ENCODE measurements around the gene WBP4. TPM values are rescaled to one million over a fixed set of nuclear protein-coding genes. Genes with fewer than 3 reads are reported as not detected.

The WBP4 gene
- total RNA-seq, 2 experiments from 2014 or later = 6.9 to 7.4 TPM

GRCh38 chr13:41059456-41060081 lies 1.7 kb upstream of the WBP4 start:
- peak overlapping the region; percentile 98 for H3K27ac Mint-ChIP-seq
- no peaks in the 10 kb centered on the region for H3K9me3 Mint-ChIP-seq
- H3K4me1 Mint-ChIP-seq (ENCODE audit: low read depth) = peaks cover 75% of the 10 kb centered on the region
- Histone ChIP-seq H3K4me3 (ENCODE audit: low read length) (peak overlapping the region; percentile 74), H3K4me1 (ENCODE audit: insufficient read depth, low read length) (peaks cover 20% of the 10 kb centered on the region), H3K36me3 (ENCODE audit: insufficient read depth, low read length) (no peaks in the 10 kb centered on the region), H3K27ac (ENCODE audit: low read depth in 1 of 2, low read length in 2 of 2) (peak overlapping the region in 1 of 2 donors; percentile 86), H3K9me3 (ENCODE audit: control insufficient read depth in 1 of 2, insufficient read depth in 1 of 2, low read length in 2 of 2) (no peaks in the 10 kb centered on the region), H3K27me3 (ENCODE audit: control insufficient read depth in 1 of 2, insufficient read depth in 2 of 2, low read length in 2 of 2) (no peaks in the 10 kb centered on the region)
- ChIA-PET POLR2A (interaction anchor here (0.6 to 4.3 kb wide), 14 partner anchors 11 to 297 kb away, joined by 3 to 103 read pairs (median 4); partner anchors contain the start of genes ELF1 and KBTBD6), CTCF (interaction anchor here (0.7 to 2.9 kb wide), 7 partner anchors 34 to 163 kb away, joined by 3 to 13 read pairs (median 3); partner anchors contain the start of gene ELF1)
- ATAC-seq (ENCODE audit: poor library complexity) = no peak
- peaks cover 14% of the 10 kb centered on the region for H3K27me3 Mint-ChIP-seq
- peak overlapping the region; percentile 95 for H3K4me3 Mint-ChIP-seq
- intact Hi-C loops (cut with DNase I, micrococcal nuclease) = loop anchor here (2.0 to 10.0 kb wide), 9 partner anchors 41 to 1213 kb away; partner anchors contain the start of genes KBTBD6 (in 2 of the 2), AKAP11 (in 1 of the 2), ELF1 (in 1 of the 2) and KBTBD7 (in 1 of the 2)
- peaks cover 49% of the 10 kb centered on the region for H3K36me3 Mint-ChIP-seq (ENCODE audit: low read depth)
- no peak for TF ChIP-seq CTCF (IDR thresholded peaks at IDR 0.05)
- DNase-seq = no peak

DNA sequence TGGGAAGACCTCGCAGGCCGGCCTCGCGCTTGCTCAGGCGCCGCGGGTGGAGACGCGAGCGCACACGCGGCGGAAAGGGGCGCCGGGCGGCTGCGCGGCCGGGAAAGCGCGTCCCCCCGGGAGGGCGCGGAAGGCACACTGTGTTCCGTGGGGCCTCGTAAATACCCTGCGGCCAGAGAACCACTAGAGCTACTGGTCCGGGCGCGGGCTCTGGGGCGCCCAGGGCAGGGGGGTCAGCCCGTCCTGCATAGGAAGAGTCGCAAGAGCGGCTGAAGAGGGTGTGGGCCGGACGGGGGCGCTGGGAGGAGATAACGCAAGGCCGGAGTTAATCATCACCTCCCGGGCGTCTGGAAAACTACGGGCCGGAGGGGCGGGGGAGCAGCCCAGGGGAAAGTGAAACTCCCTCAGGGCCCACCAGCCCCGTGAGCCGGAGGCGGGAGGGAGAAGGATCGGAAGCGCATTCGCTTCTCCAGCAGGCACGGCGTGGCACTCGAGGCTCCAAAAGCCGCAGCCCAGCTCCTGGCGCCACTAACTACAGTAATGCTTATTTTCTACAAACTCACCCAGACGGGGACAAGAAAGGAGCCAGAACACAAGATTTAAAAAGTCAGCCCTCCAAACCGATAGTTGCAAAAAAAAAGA lies 1.1 kb upstream of the WBP4 start:
- TF ChIP-seq CTCF (IDR thresholded peaks at IDR 0.05) = no peak
- Histone ChIP-seq H3K4me1 (ENCODE audit: insufficient read depth, low read length) (peaks cover 14% of the 10 kb centered on the region), H3K27me3 (ENCODE audit: control insufficient read depth in 1 of 2, insufficient read depth in 2 of 2, low read length in 2 of 2) (no peaks in the 10 kb centered on the region), H3K36me3 (ENCODE audit: insufficient read depth, low read length) (peaks cover 4% of the 10 kb centered on the region), H3K27ac (ENCODE audit: low read depth in 1 of 2, low read length in 2 of 2) (peak overlapping the region; percentile 71 to 86), H3K9me3 (ENCODE audit: control insufficient read depth in 1 of 2, insufficient read depth in 1 of 2, low read length in 2 of 2) (no peaks in the 10 kb centered on the region), H3K4me3 (ENCODE audit: low read length) (peak overlapping the region; percentile 74)
- ATAC-seq (ENCODE audit: poor library complexity) = peak; percentile 39
- Mint-ChIP-seq H3K9me3 (no peaks in the 10 kb centered on the region), H3K4me3 (peak overlapping the region; percentile 95), H3K36me3 (ENCODE audit: low read depth) (peaks cover 56% of the 10 kb centered on the region), H3K4me1 (ENCODE audit: low read depth) (peaks cover 71% of the 10 kb centered on the region), H3K27ac (peak overlapping the region; percentile 98), H3K27me3 (peaks cover 14% of the 10 kb centered on the region)
- POLR2A ChIA-PET = interaction anchor here (0.6 to 4.3 kb wide), 39 partner anchors 10 to 593 kb away, joined by 3 to 103 read pairs (median 4); partner anchors contain the start of genes ELF1, KBTBD6, KBTBD7 and MTRF1
- CTCF ChIA-PET = interaction anchor here (0.6 to 2.9 kb wide), 8 partner anchors 35 to 465 kb away, joined by 3 to 13 read pairs (median 3); partner anchors contain the start of gene ELF1
- intact Hi-C loops (cut with DNase I, micrococcal nuclease) = loop anchor here (2.0 to 10.0 kb wide), 7 partner anchors 41 to 1212 kb away; partner anchors contain the start of genes KBTBD6 (in 2 of the 2), AKAP11 (in 1 of the 2), ELF1 (in 1 of the 2) and KBTBD7 (in 1 of the 2)
- peak; percentile 28 to 86 (median 54) for DNase-seq

DNA sequence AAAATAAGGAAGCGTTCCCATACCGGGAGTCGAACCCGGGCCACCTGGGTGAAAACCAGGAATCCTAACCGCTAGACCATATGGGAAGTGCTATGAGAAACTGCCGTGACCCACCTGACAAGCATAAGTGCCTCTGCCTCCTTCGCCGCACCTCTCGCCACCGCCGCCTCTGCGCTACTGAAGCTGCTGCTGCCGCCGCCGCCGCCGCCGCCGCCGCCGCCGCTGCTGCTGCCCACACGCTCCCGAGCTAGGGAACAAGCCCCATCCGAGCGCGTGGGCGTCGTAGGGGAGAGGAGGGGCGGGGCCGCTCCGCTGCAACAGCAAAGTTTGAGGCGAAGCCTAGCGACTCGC lies 610 bp upstream of the WBP4 start:
- CTCF ChIA-PET = interaction anchor here (0.6 to 2.9 kb wide), 7 partner anchors 35 to 465 kb away, joined by 3 to 13 read pairs (median 3); partner anchors contain the start of gene ELF1
- Mint-ChIP-seq H3K4me3 (peak overlapping the region; percentile 95), H3K36me3 (ENCODE audit: low read depth) (peaks cover 60% of the 10 kb centered on the region), H3K27me3 (peaks cover 14% of the 10 kb centered on the region), H3K4me1 (ENCODE audit: low read depth) (peaks cover 67% of the 10 kb centered on the region), H3K27ac (peak overlapping the region; percentile 98), H3K9me3 (no peaks in the 10 kb centered on the region)
- intact Hi-C loops (cut with DNase I, micrococcal nuclease) = loop anchor here (2.0 to 10.0 kb wide), 7 partner anchors 42 to 1212 kb away; partner anchors contain the start of genes KBTBD6 (in 2 of the 2), AKAP11 (in 1 of the 2), ELF1 (in 1 of the 2) and KBTBD7 (in 1 of the 2)
- Histone ChIP-seq H3K36me3 (ENCODE audit: insufficient read depth, low read length) (peaks cover 9% of the 10 kb centered on the region), H3K9me3 (ENCODE audit: control insufficient read depth in 1 of 2, insufficient read depth in 1 of 2, low read length in 2 of 2) (no peaks in the 10 kb centered on the region), H3K4me1 (ENCODE audit: insufficient read depth, low read length) (peaks cover 13% of the 10 kb centered on the region), H3K4me3 (ENCODE audit: low read length) (peak overlapping the region; percentile 74), H3K27me3 (ENCODE audit: control insufficient read depth in 1 of 2, insufficient read depth in 2 of 2, low read length in 2 of 2) (no peaks in the 10 kb centered on the region), H3K27ac (ENCODE audit: low read depth in 1 of 2, low read length in 2 of 2) (peak overlapping the region; percentile 82 to 86)
- TF ChIP-seq CTCF (IDR thresholded peaks at IDR 0.05) = no peak
- POLR2A ChIA-PET = interaction anchor here (0.6 to 4.3 kb wide), 43 partner anchors 13 to 593 kb away, joined by 3 to 103 read pairs (median 4); partner anchors contain the start of genes ELF1, KBTBD6, KBTBD7 and MTRF1
- DNase-seq = peak; percentile 71 to 94 (median 82)
- peak; percentile 66 for ATAC-seq (ENCODE audit: poor library complexity)
